Iris pigment epithelial cell (primary cell): ENCODE data around the gene DHFR.
"Not testable (repeated sequence)": the region's sequence is repeated elsewhere in the genome, so short reads cannot be mapped to it uniquely, and the experiment has no call there.

ENCODE experiments used
- DNase-seq: peaks from one replicate; pipeline ENCODE4 v3.0.0-alpha.2; 2011; ENCODE audit warnings: low read depth

The DHFR gene

GRCh38 chr5:80597500-80597899 is 57.3 kb downstream of the DHFR start:
- DNase-seq, result no peak

GRCh38 chr5:80594810-80595209 is 60.0 kb downstream of the DHFR start:
- no peak for DNase-seq

- DNase-seq, result no peak
Observed at GRCh38 chr5:80592761-80593160, 62.0 kb downstream of the DHFR start.

- no peak for DNase-seq
Observed at GRCh38 chr5:80592105-80592504, 62.7 kb downstream of the DHFR start.

- no peak for DNase-seq
Observed at GRCh38 chr5:80591352-80591751, 63.4 kb downstream of the DHFR start.

- DNase-seq, result no peak
Observed at GRCh38 chr5:80590766-80591165, 64.0 kb downstream of the DHFR start.

GRCh38 chr5:80588858-80589540 is 65.8 kb downstream of the DHFR start:
- DNase-seq, result no peak

GRCh38 chr5:80584770-80585169 is 70.0 kb downstream of the DHFR start:
- DNase-seq, result no peak

- DNase-seq, result not testable (repeated sequence)
Observed at GRCh38 chr5:80580291-80580690, 74.5 kb downstream of the DHFR start.

- DNase-seq, result no peak
Observed at GRCh38 chr5:80579050-80579449, 75.7 kb downstream of the DHFR start.

GRCh38 chr5:80577707-80578106 is 77.1 kb downstream of the DHFR start:
- no peak for DNase-seq

GRCh38 chr5:80576383-80576782 is 78.4 kb downstream of the DHFR start:
- DNase-seq, result no peak
